Erythroblast (primary cell): Measurements from ENCODE around the gene ZMYM1.

Experiments used
- GATA1 ChIP-seq: IDR thresholded peaks from 2 replicates; pipeline ENCODE4 v1.6.1; 2011; ENCODE audit warnings: low read depth, mild to moderate bottlenecking, control low read depth, low read length, moderate library complexity
- POLR2A ChIP-seq: IDR thresholded peaks from 2 replicates; pipeline ENCODE4 v1.6.1; 2011; ENCODE audit warnings: mild to moderate bottlenecking, low read length

GRCh38 chr1:35038723-35039122 is 40.5 kb upstream of the ZMYM1 start:
- TF ChIP-seq POLR2A (no peak), GATA1 (no peak)
